B cell (primary cell): ENCODE results near the gene CDKN2AIPNL. TPM values are rescaled to one million over a fixed set of nuclear protein-coding genes. Genes with fewer than 3 reads are reported as not detected.

ENCODE experiments used
- ATAC-seq: fragments of 200-7000 bp; cut with Tn5 transposase; one replicate; pipeline ENCODE4 v1.10.0; 2021; ENCODE audit warnings: low read depth, mild to moderate bottlenecking, moderate number of reproducible peaks, moderate library complexity
- CTCF ChIA-PET: fragments of 350-600 bp; sonication (Branson Sonifier 250); formaldehyde crosslinking; loops from one replicate; lab custom pipeline; 2021; ENCODE audit warnings: antibody characterized with exemption, inconsistent platforms; lab: Charles Lee
- POLR2A ChIA-PET: fragments of 350-600 bp; sonication (Branson Sonifier 250); formaldehyde crosslinking; loops from one replicate; lab custom pipeline; 2021; ENCODE audit warnings: antibody characterized with exemption; lab: Charles Lee
- DNase-seq: peaks from one replicate; pipeline ENCODE4 v3.0.0; 2013
- H2AFZ ChIP-seq: 2 replicates; pipeline ENCODE4 v1.6.1; 2012; ENCODE audit warnings: mild to moderate bottlenecking, low read depth, low read length; ENCODE audit not compliant: insufficient read depth, poor library complexity, severe bottlenecking
- H3K27ac ChIP-seq, 2 donors: 1 replicate in 1 of 2; 2 replicates in 1 of 2; pipeline ENCODE4 v1.5.1; 2012 to 2013; ENCODE audit warnings: low read length in 2 of 2, mild to moderate bottlenecking in 2 of 2, moderate library complexity in 1 of 2
- H3K27me3 ChIP-seq, 4 experiments: fragments of 200-600 bp in 1 of 4; sonication (generic) in 1 of 4; replicated peaks in 1 of 4; 1 replicate in 2 of 4; 2 replicates in 2 of 4; pipeline versions ENCODE4 v1.6.1 to v1.7.0; 2013 to 2016; ENCODE audit warnings: low read length in 3 of 4, mild to moderate bottlenecking in 2 of 4, mixed read lengths in 1 of 4, moderate library complexity in 1 of 4; ENCODE audit not compliant: insufficient read depth in 4 of 4, control insufficient read depth in 3 of 4; ENCODE audit errors: control extremely low read depth in 1 of 4
- H3K36me3 ChIP-seq, 2 experiments: replicated peaks in 1 of 2; 1 replicate in 1 of 2; 2 replicates in 1 of 2; pipeline versions ENCODE4 v1.6.1 to v1.7.1; 2013; ENCODE audit warnings: low read length in 1 of 2; ENCODE audit not compliant: insufficient read depth in 2 of 2, control insufficient read depth in 1 of 2; ENCODE audit errors: control extremely low read depth in 1 of 2, extremely low read depth in 1 of 2
- H3K4me1 ChIP-seq, 2 donors: fragments of 200-600 bp in 1 of 2; sonication (generic) in 1 of 2; 1 replicate in 1 of 2; 2 replicates in 1 of 2; pipeline versions ENCODE4 v1.5.1 to v1.6.1; 2013 to 2017; ENCODE audit warnings: low read length in 2 of 2; ENCODE audit not compliant: control insufficient read depth in 2 of 2, insufficient read depth in 2 of 2
- H3K4me2 ChIP-seq: replicated peaks from 2 replicates; pipeline ENCODE3; 2012; ENCODE audit warnings: mild to moderate bottlenecking, low read depth, low read length; ENCODE audit not compliant: poor library complexity, severe bottlenecking
- H3K4me3 ChIP-seq, 5 experiments: fragments of 200-600 bp in 1 of 5; sonication (generic) in 1 of 5; 1 replicate in 3 of 5; 2 replicates in 2 of 5; pipeline versions ENCODE4 v1.5.1 to v1.7.0; 2011 to 2016; ENCODE audit warnings: low read length in 4 of 5, mild to moderate bottlenecking in 4 of 5, low read depth in 2 of 5, control low read depth in 1 of 5, moderate library complexity in 1 of 5; ENCODE audit not compliant: insufficient read depth in 1 of 5; ENCODE audit errors: control extremely low read depth in 1 of 5, extremely low read depth in 1 of 5
- H3K79me2 ChIP-seq: fragments of 200-600 bp; sonication (generic); one replicate; pipeline ENCODE4 v1.6.0; 2016; ENCODE audit warnings: low read length; ENCODE audit not compliant: control insufficient read depth, insufficient read depth
- H3K9ac ChIP-seq: fragments of 200-600 bp; sonication (generic); 2 replicates; pipeline ENCODE4 v1.6.1; 2017; ENCODE audit warnings: mild to moderate bottlenecking, low read length, moderate library complexity
- H3K9me3 ChIP-seq, 3 donors: one replicate each; pipeline versions ENCODE4 v1.6.1 to v1.7.1; 2013; ENCODE audit warnings: low read length in 2 of 3; ENCODE audit not compliant: control insufficient read depth in 2 of 3, insufficient read depth in 1 of 3; ENCODE audit errors: control extremely low read depth in 1 of 3
- H4K20me1 ChIP-seq: 2 replicates; pipeline ENCODE4 v1.6.0; 2012; ENCODE audit warnings: mild to moderate bottlenecking, low read length; ENCODE audit not compliant: insufficient read depth, control insufficient read depth, poor library complexity, severe bottlenecking
- H3K27ac Mint-ChIP-seq: one replicate; pipeline ENCODE4 v1.8.0; 2021; ENCODE audit warnings: mixed read lengths
- H3K27me3 Mint-ChIP-seq: one replicate; pipeline ENCODE4 v1.8.0; 2021; ENCODE audit warnings: mixed read lengths
- H3K4me1 Mint-ChIP-seq: one replicate; pipeline ENCODE4 v1.8.0; 2021; ENCODE audit warnings: mixed read lengths
- H3K4me3 Mint-ChIP-seq: one replicate; pipeline ENCODE4 v1.8.0; 2021; ENCODE audit warnings: mixed read lengths
- H3K9me3 Mint-ChIP-seq: one replicate; pipeline ENCODE4 v1.8.0; 2022; ENCODE audit warnings: mixed read lengths; ENCODE audit not compliant: insufficient read depth
- EZH2 ChIP-seq: IDR thresholded peaks from 2 replicates; pipeline ENCODE4 v1.6.1; 2012; ENCODE audit warnings: borderline replicate concordance, low read depth, mild to moderate bottlenecking, moderate library complexity, low read length; ENCODE audit not compliant: insufficient read depth, poor library complexity, severe bottlenecking
- WGBS: methylation state at CpG from one replicate; pipeline ENCODE4 v1.1.5; 2013; ENCODE audit warnings: missing lambda C conversion rate; ENCODE audit not compliant: insufficient coverage; 5-methylcytosine and 5-hydroxymethylcytosine counted together
- intact Hi-C: fragments of 100-400 bp; cut with micrococcal nuclease; formaldehyde crosslinking; loops from one replicate; pipeline ENCODE4 v1.10.0; 2022
- polyA plus RNA-seq: library from polyadenylated mRNA; depleted of rRNA; stranded (reverse); fragments of >200 nt; gene quantifications from 2 replicates; pipeline ENCODE4 v1.2.3, GENCODE V29; 2012
- total RNA-seq, 2 donors: library from RNA; stranded (reverse); fragments of 120-200 nt in 1 of 2; gene quantifications; 1 replicate in 1 of 2; 2 replicates in 1 of 2; pipeline versions ENCODE4 v1.2.3 to v1.2.4, GENCODE V29; 2013 to 2022
- TF ChIP-seq, protein P1 (sequence below): fragments of 200-600 bp; IDR thresholded peaks from one replicate; pipeline ENCODE4 v1.8.0; 2022; ENCODE audit warnings: antibody characterized with exemption, mild to moderate bottlenecking

The CDKN2AIPNL gene
- total and polyA plus RNA-seq, 2 donors (not counting 1 experiment from before 2014, with no cell fraction given) = 11.2 to 17.2 TPM

DNA sequence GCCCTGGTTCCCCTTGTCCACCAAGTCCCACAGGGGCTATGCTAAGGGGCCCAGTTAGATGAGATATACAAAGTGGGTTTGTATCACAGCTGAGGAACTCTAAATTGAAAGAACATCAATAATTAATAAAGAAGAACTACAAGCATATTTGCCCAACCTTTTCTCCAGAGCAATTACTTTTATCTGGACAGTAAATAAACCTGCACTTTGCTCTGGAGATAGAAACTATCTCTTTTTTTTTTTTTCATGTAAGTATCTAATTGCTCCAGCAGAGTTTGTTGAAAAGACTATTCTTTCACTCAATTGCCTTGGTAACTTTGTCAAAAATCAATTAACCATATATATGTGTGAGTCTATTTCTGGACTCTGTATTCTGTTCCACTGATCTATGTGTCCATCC is 6.0 kb upstream of the CDKN2AIPNL start:
- ATAC-seq = no peak

DNA sequence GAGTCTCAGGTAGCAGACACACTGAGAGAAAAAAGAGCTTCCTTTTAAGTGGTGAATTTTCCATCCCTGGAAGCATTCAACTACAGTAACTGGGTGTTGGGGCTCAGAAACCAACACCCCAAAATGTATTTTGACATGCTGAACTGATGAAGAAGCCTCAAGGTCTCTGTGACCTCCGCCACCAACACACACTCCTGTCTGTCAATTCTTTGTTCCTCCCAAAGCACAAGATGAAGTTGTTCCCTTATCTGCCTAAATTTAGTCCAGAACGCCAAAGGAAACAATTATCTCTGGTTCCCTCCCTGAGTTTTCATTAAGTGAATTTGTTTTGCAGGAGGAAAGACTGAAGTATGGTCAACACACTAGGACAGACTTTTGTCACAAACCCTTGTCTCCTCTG is 1.4 kb upstream of the CDKN2AIPNL start:
- intact Hi-C loops = loop anchor here (5.0 kb wide), 1 partner anchor 129 kb away; no protein-coding TSS in a partner anchor
- Histone ChIP-seq H3K27ac (no peak overlapping the region), H4K20me1 (no peaks in the 10 kb centered on the region), H2AFZ (no peak overlapping the region), H3K4me3 (no peak overlapping the region), H3K4me2 (no peak overlapping the region), H3K9ac (no peak overlapping the region), H3K79me2 (peaks cover 32% of the 10 kb centered on the region), H3K9me3 (no peaks in the 10 kb centered on the region), H3K27me3 (no peaks in the 10 kb centered on the region), H3K4me1 (peaks cover 15 to 19% of the 10 kb centered on the region in 2 donors), H3K36me3 (peaks cover 0 to 5% of the 10 kb centered on the region in 2 experiments)
- no CpG with 5 or more reads among the region's 2 CpGs for WGBS
- Mint-ChIP-seq H3K27me3 (no peaks in the 10 kb centered on the region), H3K27ac (no peak overlapping the region), H3K9me3 (no peaks in the 10 kb centered on the region), H3K4me3 (peak overlapping the region; percentile 49), H3K4me1 (peaks cover 39% of the 10 kb centered on the region)
- ChIA-PET POLR2A (interaction anchor here (3.7 kb wide), 1 partner anchor 112 kb away, joined by 50 read pairs; the partner anchor contains the start of gene JADE2), CTCF (interaction anchor here (1.3 to 4.7 kb wide), 8 partner anchors 23 to 175 kb away, joined by 3 to 56 read pairs (median 6); partner anchors contain the start of gene JADE2)
- DNase-seq (no peak), ATAC-seq (no peak)
- TF ChIP-seq EZH2 = no peak
- TF ChIP-seq, protein P1, sequence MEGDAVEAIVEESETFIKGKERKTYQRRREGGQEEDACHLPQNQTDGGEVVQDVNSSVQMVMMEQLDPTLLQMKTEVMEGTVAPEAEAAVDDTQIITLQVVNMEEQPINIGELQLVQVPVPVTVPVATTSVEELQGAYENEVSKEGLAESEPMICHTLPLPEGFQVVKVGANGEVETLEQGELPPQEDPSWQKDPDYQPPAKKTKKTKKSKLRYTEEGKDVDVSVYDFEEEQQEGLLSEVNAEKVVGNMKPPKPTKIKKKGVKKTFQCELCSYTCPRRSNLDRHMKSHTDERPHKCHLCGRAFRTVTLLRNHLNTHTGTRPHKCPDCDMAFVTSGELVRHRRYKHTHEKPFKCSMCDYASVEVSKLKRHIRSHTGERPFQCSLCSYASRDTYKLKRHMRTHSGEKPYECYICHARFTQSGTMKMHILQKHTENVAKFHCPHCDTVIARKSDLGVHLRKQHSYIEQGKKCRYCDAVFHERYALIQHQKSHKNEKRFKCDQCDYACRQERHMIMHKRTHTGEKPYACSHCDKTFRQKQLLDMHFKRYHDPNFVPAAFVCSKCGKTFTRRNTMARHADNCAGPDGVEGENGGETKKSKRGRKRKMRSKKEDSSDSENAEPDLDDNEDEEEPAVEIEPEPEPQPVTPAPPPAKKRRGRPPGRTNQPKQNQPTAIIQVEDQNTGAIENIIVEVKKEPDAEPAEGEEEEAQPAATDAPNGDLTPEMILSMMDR = no peak

More for the DNA sequence above, 6.0 kb upstream of the CDKN2AIPNL start:
- Histone ChIP-seq H3K27me3 (no peaks in the 10 kb centered on the region), H3K36me3 (no peaks in the 10 kb centered on the region), H2AFZ (no peak overlapping the region), H3K4me2 (no peak overlapping the region), H3K9me3 (no peaks in the 10 kb centered on the region), H3K27ac (no peak overlapping the region), H3K79me2 (peaks cover 6% of the 10 kb centered on the region), H3K9ac (no peak overlapping the region), H3K4me1 (peaks cover 0 to under 1% of the 10 kb centered on the region in 2 donors), H3K4me3 (no peak overlapping the region), H4K20me1 (no peaks in the 10 kb centered on the region)
- TF ChIP-seq EZH2 = no peak
- TF ChIP-seq, protein P1 = no peak
- H3K27ac Mint-ChIP-seq = no peak overlapping the region
- DNase-seq = no peak
- peaks cover 6% of the 10 kb centered on the region for H3K4me1 Mint-ChIP-seq
- no peaks in the 10 kb centered on the region for H3K9me3 Mint-ChIP-seq
- POLR2A ChIA-PET = interaction anchor here (0.6 kb wide), 1 partner anchor 14 kb away, joined by 4 read pairs; no protein-coding TSS in a partner anchor
- intact Hi-C loops = no loop called here
- CTCF ChIA-PET = interaction anchor here (0.9 kb wide), 1 partner anchor 14 kb away, joined by 4 read pairs; no protein-coding TSS in a partner anchor
- H3K27me3 Mint-ChIP-seq = no peaks in the 10 kb centered on the region
- no peak overlapping the region for H3K4me3 Mint-ChIP-seq
